HL-60/S4 (cell line): ENCODE measurements around the gene PSMC4.
"Not testable (repeated sequence)": the region's sequence is repeated elsewhere in the genome, so short reads cannot be mapped to it uniquely, and the experiment has no call there.

Source experiments
- in situ Hi-C: fragments of 300-500 bp; cut with MboI; formaldehyde crosslinking; loops from 2 replicates; pipeline ENCODE4 v1.14.3; 2022; ENCODE audit warnings: low sequenced_read_pairs

PSMC4 gene

DNA sequence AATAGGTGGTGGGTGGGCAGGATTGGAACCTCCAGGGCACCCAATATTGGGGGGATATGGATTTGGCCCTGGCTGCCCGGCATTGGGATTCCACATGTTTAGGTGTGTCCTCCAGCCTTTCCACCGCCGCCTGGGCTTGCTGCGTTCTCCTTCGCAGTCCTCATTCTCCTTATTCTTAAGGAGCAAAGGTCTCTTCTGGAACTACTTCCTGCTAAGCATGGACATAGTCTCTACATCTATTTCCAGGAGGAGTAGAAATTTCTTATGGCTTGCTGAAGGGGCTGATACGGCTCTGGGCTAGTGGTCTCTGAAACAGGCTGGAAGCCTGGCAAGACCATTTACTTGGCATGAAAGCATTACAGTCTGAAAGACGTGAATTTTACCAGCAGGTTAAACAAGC is 27.4 kb upstream of the PSMC4 start:
- in situ Hi-C loops, result no loop called here

DNA sequence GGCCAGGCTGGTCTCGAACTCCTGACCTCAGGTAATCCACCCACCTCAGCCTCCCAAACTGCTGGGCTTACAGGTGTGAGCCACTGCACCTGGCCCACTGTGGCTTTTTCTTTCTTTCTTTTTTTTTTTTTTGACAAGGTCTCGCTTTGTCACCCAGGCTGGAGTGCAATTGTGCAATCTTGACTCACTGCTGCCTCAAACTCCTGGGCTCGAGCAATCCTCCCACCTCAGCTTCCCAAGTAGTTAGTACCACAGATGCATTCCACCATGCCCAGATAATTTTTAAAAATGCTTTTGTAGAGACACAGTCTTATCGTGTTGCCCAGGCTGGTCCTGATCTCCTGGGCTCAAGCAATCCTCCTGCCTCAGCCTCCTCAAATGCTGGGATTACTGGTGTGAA is 24.4 kb upstream of the PSMC4 start:
- in situ Hi-C loops, result no loop called here

GRCh38 chr19:39949026-39949747 is 21.8 kb upstream of the PSMC4 start:
- in situ Hi-C loops, result no loop called here

DNA sequence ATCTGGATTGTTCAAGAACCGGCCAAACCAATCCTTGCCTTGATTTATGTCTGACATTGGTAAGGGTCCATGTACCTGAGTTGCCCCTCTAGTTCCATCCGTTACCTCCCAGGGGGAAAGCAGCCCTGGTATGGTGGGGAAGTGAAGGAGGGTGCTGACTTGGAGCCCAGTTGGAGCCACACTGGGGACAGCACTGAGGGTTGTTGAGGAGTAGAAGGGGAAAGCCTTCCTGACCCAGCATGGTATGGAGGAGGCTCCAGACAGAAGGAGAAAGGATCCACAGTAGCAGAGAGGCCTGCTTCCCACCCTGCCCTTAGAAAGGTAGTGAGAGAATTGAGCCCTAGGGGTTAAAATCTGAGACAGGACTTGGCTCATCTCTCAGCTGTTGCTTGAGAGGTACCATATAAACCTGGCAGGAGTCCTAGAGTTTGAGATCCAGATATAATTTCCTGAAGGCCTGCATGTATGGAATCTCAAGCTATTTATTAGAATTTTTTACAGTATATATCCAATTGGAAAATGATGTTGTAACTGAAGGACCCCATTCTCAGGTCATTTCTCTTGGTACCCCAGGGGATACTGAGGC is 19.8 kb upstream of the PSMC4 start:
- in situ Hi-C loops, result no loop called here

GRCh38 chr19:39951686-39952085 is 19.3 kb upstream of the PSMC4 start:
- in situ Hi-C loops, result no loop called here

- in situ Hi-C loops, result no loop called here
These were observed 17.1 kb upstream of the PSMC4 start for GRCh38 chr19:39953915-39954314.

- in situ Hi-C loops, result not testable (repeated sequence)
These were observed 13.1 kb upstream of the PSMC4 start for GRCh38 chr19:39957886-39958285.

GRCh38 chr19:39958942-39959341 is 12.0 kb upstream of the PSMC4 start:
- in situ Hi-C loops, result not testable (repeated sequence)

DNA sequence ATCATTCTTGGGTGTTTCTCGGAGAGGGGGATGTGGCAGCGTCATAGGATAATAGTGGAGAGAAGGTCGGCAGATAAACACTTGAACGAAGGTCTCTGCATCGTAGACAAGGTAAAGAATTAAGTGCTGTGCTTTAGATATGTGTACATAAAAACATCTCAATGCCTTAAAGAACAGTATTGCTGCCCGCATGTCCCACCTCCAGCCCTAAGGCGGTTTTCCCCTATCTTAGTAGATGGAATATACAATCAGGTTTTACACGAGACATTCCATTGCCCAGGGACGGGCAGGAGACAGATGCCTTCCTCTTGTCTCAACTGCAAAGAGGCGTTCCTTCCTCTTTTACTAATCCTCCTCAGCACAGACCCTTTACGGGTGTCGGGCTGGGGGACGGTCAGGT is 11.6 kb upstream of the PSMC4 start:
- in situ Hi-C loops, result not testable (repeated sequence)

- in situ Hi-C loops, result no loop called here
These were observed 7.1 kb upstream of the PSMC4 start for GRCh38 chr19:39963898-39964297.

DNA sequence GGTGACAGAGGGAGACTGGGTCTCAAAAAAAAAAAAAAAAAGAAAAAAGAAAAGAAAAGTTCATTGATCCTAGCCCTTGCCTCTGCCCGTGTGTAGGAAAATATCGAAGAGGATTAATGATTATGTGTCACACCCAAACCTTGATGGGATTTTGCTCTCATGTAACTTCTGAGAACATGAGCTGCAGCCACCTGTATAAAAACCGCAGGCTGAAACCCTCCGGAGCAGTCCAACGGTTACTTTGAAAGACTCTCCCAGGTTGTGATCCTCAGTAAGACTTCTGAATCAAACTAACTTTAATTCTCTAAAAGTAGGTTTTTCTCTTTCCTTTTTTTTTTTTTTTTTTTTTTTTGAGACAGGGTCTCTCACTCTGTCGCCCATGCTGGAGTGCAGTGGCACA is 4.3 kb upstream of the PSMC4 start:
- in situ Hi-C loops, result no loop called here

GRCh38 chr19:39967561-39967960 is 3.4 kb upstream of the PSMC4 start:
- in situ Hi-C loops, result no loop called here

GRCh38 chr19:39968789-39969188 is 2.2 kb upstream of the PSMC4 start:
- in situ Hi-C loops, result no loop called here

DNA sequence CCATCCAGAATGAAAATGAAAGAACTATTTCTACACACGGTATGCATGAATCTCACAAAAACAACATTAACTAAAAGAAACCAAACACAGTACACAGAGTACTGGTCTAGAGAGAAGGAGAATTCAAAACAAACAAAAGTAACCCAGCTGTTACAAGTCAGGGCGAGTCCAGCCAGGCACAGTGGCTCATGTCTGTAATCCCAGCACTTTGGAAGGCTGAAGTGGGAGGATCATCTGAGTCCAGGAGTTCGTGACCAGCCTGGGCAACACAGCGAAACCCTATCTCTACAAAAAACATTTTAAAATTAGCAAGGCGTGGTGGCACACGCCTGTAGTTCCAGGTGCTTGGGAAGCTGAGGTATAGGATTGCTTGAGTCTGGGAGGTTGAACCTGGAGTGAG is 1.7 kb upstream of the PSMC4 start:
- in situ Hi-C loops, result no loop called here

GRCh38 chr19:39969681-39970424 is 1.1 kb upstream of the PSMC4 start:
- in situ Hi-C loops, result no loop called here

DNA sequence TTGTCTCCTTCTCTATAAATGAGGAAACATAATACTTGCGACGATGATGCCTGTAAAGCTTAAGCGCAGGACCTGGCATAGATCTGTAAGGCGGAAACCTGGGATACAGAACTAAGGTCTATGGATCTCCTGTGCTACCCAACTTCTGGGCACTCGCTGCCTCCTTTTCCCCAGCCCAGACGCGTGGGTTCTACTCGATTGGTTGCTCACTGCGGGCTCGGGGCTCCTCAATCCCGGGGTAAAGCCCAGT is 615 bp upstream of the PSMC4 start:
- in situ Hi-C loops, result no loop called here

GRCh38 chr19:39971380-39972035 is 543 bp downstream of the PSMC4 start:
- in situ Hi-C loops, result no loop called here

- in situ Hi-C loops, result no loop called here
These were observed 3.6 kb downstream of the PSMC4 start for GRCh38 chr19:39974377-39975155.

DNA sequence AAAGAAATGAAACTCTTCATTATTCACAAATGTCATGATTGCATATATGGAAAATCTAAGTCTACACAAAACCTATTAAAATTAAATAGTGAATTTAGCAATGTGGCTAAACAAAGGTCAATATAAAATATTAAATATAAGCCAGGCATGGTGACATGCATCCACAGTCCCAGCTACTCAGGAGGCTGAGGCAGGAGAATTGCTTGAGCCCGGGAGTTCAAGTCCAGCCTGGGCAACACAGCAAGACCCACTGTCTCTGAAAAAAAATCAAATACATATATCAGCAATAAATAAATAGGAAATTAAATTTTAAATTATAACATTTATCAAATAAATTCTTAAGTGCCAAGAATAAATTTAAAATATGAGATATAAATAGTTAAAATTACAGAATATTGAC is 11.9 kb downstream of the PSMC4 start:
- in situ Hi-C loops, result no loop called here

DNA sequence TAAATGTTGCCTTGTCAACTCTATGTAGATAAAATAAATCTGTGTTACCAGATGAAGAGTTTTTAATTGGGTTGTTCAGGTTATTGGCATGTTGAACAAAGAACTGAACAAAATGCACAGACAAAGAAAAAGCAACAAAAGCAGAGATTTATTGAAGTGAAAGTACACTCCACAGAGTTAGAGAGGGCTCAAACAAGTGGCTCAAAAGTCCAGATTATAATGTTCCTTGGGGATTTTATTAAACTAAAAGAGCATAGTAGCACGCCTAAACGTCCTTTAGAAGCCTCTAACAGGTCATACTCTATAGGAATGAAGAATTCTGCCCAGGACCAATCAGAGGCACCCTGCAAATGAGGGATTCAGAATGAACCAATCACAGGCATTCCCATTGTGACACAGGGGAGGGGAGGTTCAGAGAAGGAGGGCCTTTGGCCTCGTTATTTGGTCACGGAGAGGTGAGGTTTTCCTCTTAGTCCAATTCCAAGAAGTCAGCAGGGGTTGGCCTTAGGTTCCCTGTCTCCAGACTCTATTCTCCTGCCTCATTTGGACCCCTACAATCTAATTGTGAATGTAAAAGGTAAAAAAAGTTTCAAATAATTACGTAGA is 12.8 kb downstream of the PSMC4 start:
- in situ Hi-C loops, result no loop called here

DNA sequence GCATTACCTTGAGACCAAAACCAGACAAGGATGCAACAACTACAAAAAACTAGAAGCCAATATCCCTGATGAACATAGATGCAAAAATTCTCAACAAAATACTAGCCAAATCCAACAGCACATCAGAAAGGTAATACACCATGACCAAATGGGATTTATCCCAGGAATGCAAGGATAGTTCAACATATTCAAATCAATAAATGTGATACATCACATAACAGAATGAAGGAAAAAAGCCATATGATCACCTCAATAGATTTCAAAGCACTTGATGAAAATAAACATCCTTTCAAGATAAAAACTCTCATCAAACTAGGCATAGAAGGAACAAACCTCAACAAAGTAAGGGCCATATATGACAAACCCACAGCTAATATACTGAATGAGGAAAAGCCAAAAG is 15.7 kb downstream of the PSMC4 start:
- in situ Hi-C loops, result no loop called here
